SIG-M5 (cell line): ENCODE results near the gene TRANK1.
"Not testable (repeated sequence)": the region's sequence is repeated elsewhere in the genome, so short reads cannot be mapped to it uniquely, and the experiment has no call there.

ENCODE experiments used
- DNase-seq: peaks from one replicate; lab custom pipeline; 2025; lab: John Stamatoyannopoulos, UW

TRANK1 gene

GRCh38 chr3:36957063-36957462 is 12.2 kb upstream of the TRANK1 start:
- DNase-seq = no peak

- no peak for DNase-seq
Measured at GRCh38 chr3:36956155-36956554, 11.3 kb upstream of the TRANK1 start.

GRCh38 chr3:36954452-36955134 is 9.7 kb upstream of the TRANK1 start:
- DNase-seq = no peak

- not testable (repeated sequence) for DNase-seq
Measured at GRCh38 chr3:36947814-36948213, 3.0 kb upstream of the TRANK1 start.

- no peak for DNase-seq
Measured at GRCh38 chr3:36945333-36945980, 603 bp upstream of the TRANK1 start.

GRCh38 chr3:36944012-36944640 is 728 bp downstream of the TRANK1 start:
- DNase-seq = no peak

- DNase-seq = no peak
Measured at GRCh38 chr3:36943601-36944000, 1.3 kb downstream of the TRANK1 start.

- DNase-seq = no peak
Measured at GRCh38 chr3:36942638-36943248, 2.1 kb downstream of the TRANK1 start.

- DNase-seq = no peak
Measured at GRCh38 chr3:36941658-36942057, 3.2 kb downstream of the TRANK1 start.

- no peak for DNase-seq
Measured at GRCh38 chr3:36941162-36941561, 3.7 kb downstream of the TRANK1 start.

- DNase-seq = no peak
Measured at GRCh38 chr3:36937492-36937891, 7.4 kb downstream of the TRANK1 start.

- no peak for DNase-seq
Measured at GRCh38 chr3:36933540-36934296, 11.1 kb downstream of the TRANK1 start.

- DNase-seq = not testable (repeated sequence)
Measured at GRCh38 chr3:36931424-36931823, 13.4 kb downstream of the TRANK1 start.

GRCh38 chr3:36928220-36928619 is 16.6 kb downstream of the TRANK1 start:
- no peak for DNase-seq

- no peak for DNase-seq
Measured at GRCh38 chr3:36926292-36926897, 18.5 kb downstream of the TRANK1 start.

GRCh38 chr3:36924744-36925521 is 19.9 kb downstream of the TRANK1 start:
- no peak for DNase-seq

- DNase-seq = no peak
Measured at GRCh38 chr3:36923981-36924743, 20.7 kb downstream of the TRANK1 start.

GRCh38 chr3:36923523-36923943 is 21.3 kb downstream of the TRANK1 start:
- no peak for DNase-seq

- DNase-seq = no peak
Measured at GRCh38 chr3:36920884-36921567, 23.8 kb downstream of the TRANK1 start.
